Parathyroid adenoma (tissue), 2 donors: ENCODE data around the gene GIMAP1.

ENCODE experiments used
- H2AFZ ChIP-seq: fragments of 300-600 bp; sonication (generic); one replicate; pipeline ENCODE4 v1.7.0; 2017; ENCODE audit warnings: antibody characterized with exemption, mild to moderate bottlenecking
- H3K27ac ChIP-seq: fragments of 300-600 bp; sonication (generic); one replicate; pipeline ENCODE4 v1.7.0; 2017
- H3K27me3 ChIP-seq: fragments of 300-600 bp; sonication (generic); one replicate; pipeline ENCODE4 v1.7.0; 2017; ENCODE audit warnings: low read length; ENCODE audit not compliant: control insufficient read depth, insufficient read depth
- H3K36me3 ChIP-seq: fragments of 300-600 bp; sonication (generic); one replicate; pipeline ENCODE4 v1.7.0; 2017; ENCODE audit warnings: low read length; ENCODE audit not compliant: control insufficient read depth, insufficient read depth
- H3K4me1 ChIP-seq: fragments of 300-600 bp; sonication (generic); one replicate; pipeline ENCODE4 v1.7.0; 2017; ENCODE audit warnings: control low read depth
- H3K4me2 ChIP-seq: fragments of 300-600 bp; sonication (generic); one replicate; pipeline ENCODE4 v1.7.0; 2017; ENCODE audit warnings: low read length
- H3K4me3 ChIP-seq: fragments of 300-600 bp; sonication (generic); one replicate; pipeline ENCODE4 v1.7.0; 2017; ENCODE audit warnings: low read depth, low read length
- H3K79me2 ChIP-seq: fragments of 300-600 bp; sonication (generic); one replicate; pipeline ENCODE4 v1.7.0; 2017; ENCODE audit warnings: control low read depth
- H3K9ac ChIP-seq: fragments of 300-600 bp; sonication (generic); one replicate; pipeline ENCODE4 v1.7.0; 2017; ENCODE audit warnings: mild to moderate bottlenecking
- H3K9me3 ChIP-seq: fragments of 300-600 bp; sonication (generic); one replicate; pipeline ENCODE4 v1.7.0; 2017; ENCODE audit warnings: low read length; ENCODE audit not compliant: control insufficient read depth
- CTCF ChIP-seq: fragments of 300-600 bp; sonication (generic); IDR thresholded peaks from one replicate; pipeline ENCODE4 v1.7.0; 2017; ENCODE audit warnings: antibody characterized with exemption, mild to moderate bottlenecking
- donor health status: primary hyperparathyroidism.

The GIMAP1 gene

GRCh38 chr7:150703209-150703608, 13.2 kb upstream of the GIMAP1 start:
- H3K4me2 ChIP-seq, result no peak overlapping the region
- no peak for TF ChIP-seq CTCF
- no peaks in the 10 kb centered on the region for H3K9me3 ChIP-seq
- H3K36me3 ChIP-seq, result no peaks in the 10 kb centered on the region
- H3K27me3 ChIP-seq, result no peaks in the 10 kb centered on the region
- no peaks in the 10 kb centered on the region for H3K4me1 ChIP-seq
- H3K4me3 ChIP-seq, result no peak overlapping the region
- H3K27ac ChIP-seq, result no peak overlapping the region
- no peak overlapping the region for H2AFZ ChIP-seq
- H3K79me2 ChIP-seq, result no peaks in the 10 kb centered on the region
- no peak overlapping the region for H3K9ac ChIP-seq

- Histone ChIP-seq H2AFZ (no peak overlapping the region), H3K4me3 (no peak overlapping the region), H3K27me3 (no peaks in the 10 kb centered on the region), H3K9me3 (no peaks in the 10 kb centered on the region), H3K27ac (peak overlapping the region; percentile 59), H3K4me1 (no peaks in the 10 kb centered on the region), H3K79me2 (no peaks in the 10 kb centered on the region), H3K4me2 (no peak overlapping the region), H3K9ac (no peak overlapping the region), H3K36me3 (no peaks in the 10 kb centered on the region)
- no peak for TF ChIP-seq CTCF
These were observed 1.1 kb upstream of the GIMAP1 start for GRCh38 chr7:150715293-150715692.

GRCh38 chr7:150715738-150716137, 675 bp upstream of the GIMAP1 start:
- Histone ChIP-seq H3K27me3 (no peaks in the 10 kb centered on the region), H2AFZ (no peak overlapping the region), H3K4me3 (no peak overlapping the region), H3K27ac (peak overlapping the region; percentile 59), H3K9ac (no peak overlapping the region), H3K4me2 (no peak overlapping the region), H3K4me1 (no peaks in the 10 kb centered on the region), H3K36me3 (no peaks in the 10 kb centered on the region), H3K9me3 (no peaks in the 10 kb centered on the region), H3K79me2 (no peaks in the 10 kb centered on the region)
- no peak for TF ChIP-seq CTCF

GRCh38 chr7:150716939-150717338, 526 bp downstream of the GIMAP1 start:
- H3K4me3 ChIP-seq, result peak overlapping the region; percentile 42
- no peak overlapping the region for H3K9ac ChIP-seq
- peak overlapping the region; percentile 48 for H3K27ac ChIP-seq
- H3K4me1 ChIP-seq, result no peaks in the 10 kb centered on the region
- no peaks in the 10 kb centered on the region for H3K36me3 ChIP-seq
- no peaks in the 10 kb centered on the region for H3K27me3 ChIP-seq
- TF ChIP-seq CTCF, result no peak
- H3K9me3 ChIP-seq, result no peaks in the 10 kb centered on the region
- no peaks in the 10 kb centered on the region for H3K79me2 ChIP-seq
- no peak overlapping the region for H3K4me2 ChIP-seq
- H2AFZ ChIP-seq, result no peak overlapping the region

- no peaks in the 10 kb centered on the region for H3K4me1 ChIP-seq
- H3K79me2 ChIP-seq, result no peaks in the 10 kb centered on the region
- H3K4me3 ChIP-seq, result peak overlapping the region; percentile 35
- no peak overlapping the region for H3K9ac ChIP-seq
- no peak overlapping the region for H3K27ac ChIP-seq
- peak overlapping the region; percentile 28 for H3K4me2 ChIP-seq
- no peak overlapping the region for H2AFZ ChIP-seq
- no peaks in the 10 kb centered on the region for H3K36me3 ChIP-seq
- H3K9me3 ChIP-seq, result no peaks in the 10 kb centered on the region
- TF ChIP-seq CTCF, result no peak
- H3K27me3 ChIP-seq, result no peaks in the 10 kb centered on the region
These were observed 1.5 kb downstream of the GIMAP1 start for GRCh38 chr7:150717814-150718420.
